Activated CD8-positive, alpha-beta memory T cell treated with anti-CD3 and anti-CD28 coated beads for 24 hours (primary cell): Measurements from ENCODE around the gene ERICH3.
"Not testable (repeated sequence)": the region's sequence is repeated elsewhere in the genome, so short reads cannot be mapped to it uniquely, and the experiment has no call there.

ENCODE experiments used
- DNase-seq: peaks from one replicate; pipeline ENCODE4 v3.0.0-alpha.2; 2020

The ERICH3 gene

DNA sequence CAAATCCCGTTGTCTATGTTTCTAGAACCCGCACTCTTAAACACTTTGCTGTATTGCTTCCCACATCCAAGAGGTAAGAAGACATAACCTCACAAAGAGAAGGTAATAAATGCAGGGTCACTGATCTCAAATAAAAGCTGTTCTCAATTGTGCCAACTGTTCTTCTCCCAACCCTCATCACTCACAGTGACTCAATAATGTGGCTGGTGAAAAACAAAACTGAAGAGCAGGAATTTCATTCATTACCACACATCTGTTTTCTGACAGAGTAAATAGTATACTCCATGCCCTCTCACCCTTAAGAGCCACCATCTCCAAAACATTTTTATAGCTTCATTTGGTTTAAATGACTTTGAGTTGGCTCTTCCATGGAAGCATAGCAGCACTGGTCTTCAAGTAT is 6.2 kb upstream of the ERICH3 start:
- DNase-seq = no peak

DNA sequence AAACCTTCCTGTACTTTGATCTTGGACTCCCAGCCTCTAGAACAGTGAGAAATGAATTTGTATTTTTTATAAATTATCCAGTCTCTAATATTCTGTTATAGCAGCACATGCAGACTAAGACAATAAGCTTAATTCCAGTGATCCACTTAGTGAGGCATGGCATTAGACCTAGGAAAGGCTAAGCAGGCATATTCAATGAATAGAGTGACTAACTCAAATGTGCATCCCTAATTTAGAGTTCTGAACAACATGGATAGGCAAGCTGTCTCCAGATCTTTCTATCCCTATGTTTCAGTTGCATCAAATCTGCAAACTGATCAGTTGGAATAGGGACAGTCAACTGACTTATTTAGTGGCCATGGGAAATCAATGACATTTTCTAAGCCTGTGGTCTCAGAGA is 4.3 kb upstream of the ERICH3 start:
- DNase-seq = no peak

DNA sequence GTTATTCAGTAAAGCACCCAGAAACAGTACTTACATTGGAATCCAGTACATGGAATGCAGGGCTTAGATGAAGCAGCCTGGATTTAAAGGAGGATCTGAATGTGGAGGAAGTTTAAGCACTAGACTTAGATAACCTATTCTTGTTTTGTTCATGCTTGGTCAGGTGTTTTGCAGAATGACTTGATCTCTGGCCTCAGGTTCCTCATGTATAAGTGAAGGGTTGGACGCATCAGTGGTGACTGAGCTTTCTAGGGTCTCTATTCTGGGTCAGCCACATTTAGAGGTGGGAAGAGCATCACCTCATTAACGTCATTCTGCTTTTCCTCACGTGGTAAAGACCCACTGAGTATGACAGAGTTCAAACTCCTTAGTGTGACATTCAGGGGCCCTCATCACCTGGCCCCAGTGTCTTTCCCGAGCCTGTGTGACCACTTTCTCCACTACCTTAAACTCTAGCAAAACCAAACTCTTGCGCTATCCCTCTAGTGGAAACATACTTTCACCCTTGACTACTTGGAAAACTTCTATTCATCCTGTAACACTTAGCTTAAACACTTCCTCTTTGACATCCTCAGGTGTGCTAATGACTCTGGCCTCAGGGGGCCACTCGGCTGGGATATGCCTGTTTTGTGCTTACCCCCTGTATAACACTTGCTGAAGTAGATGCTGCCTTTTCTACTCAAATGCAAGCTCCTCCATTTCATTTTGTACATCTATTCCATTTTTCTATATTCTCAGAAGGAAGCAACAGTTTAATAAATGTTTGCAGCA is 871 bp upstream of the ERICH3 start:
- no peak for DNase-seq

DNA sequence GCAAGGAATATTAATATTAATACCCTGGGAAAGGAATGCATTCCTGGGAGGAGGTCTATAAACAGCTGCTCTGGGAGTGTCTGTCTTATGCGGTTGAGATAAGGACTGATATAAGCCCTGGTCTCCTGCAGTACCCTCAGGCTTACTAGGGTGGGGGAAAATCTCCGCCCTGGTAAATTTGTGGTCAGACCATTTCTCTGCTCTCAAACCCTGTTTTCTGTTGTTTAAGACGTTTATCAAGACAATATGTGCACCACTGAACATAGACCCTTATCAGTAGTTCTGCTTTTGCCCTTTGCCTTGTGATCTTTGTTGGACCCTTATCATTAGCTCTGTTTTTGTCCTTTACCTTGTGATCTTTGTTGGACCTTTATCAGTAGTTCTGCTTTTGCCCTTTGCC is 2.7 kb downstream of the ERICH3 start:
- DNase-seq = not testable (repeated sequence)

DNA sequence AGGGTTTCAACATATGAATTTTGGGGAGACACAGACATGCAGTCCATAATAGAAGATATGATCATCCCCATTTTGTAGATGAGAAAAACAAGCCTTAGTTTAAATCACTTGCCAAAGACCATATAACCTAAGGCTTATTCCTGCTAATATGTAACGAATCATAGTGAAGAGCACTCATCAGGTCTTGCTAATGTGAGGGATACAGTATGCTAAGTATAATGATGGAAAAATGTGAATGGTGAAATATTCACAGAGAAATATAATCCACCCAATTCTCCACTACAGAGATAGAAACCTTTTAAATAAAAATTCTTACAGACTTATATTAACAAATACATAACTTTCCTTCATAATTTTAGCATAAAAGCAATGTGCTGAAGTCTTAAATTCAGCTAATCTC is 18.9 kb downstream of the ERICH3 start:
- no peak for DNase-seq

DNA sequence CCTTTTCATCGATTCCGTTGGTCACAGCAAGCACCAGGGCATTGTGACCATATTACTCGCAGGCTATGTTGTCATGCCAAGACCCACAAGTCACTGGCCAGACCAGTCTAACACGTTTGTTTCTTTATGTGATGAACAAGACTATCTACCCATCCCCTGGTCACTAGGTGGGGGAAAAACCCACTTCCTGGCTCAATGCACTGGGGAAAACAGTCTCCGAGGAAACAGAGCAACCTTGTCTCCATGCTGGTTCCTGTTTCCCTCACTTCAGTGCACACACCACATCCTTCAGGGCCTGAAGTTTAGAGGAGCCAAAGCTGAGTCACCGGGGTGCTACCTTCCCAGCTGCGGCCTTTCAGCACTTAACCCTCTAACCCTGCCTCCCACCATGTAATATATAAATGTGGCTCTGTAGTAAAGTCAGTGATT is 20.9 kb downstream of the ERICH3 start:
- no peak for DNase-seq

DNA sequence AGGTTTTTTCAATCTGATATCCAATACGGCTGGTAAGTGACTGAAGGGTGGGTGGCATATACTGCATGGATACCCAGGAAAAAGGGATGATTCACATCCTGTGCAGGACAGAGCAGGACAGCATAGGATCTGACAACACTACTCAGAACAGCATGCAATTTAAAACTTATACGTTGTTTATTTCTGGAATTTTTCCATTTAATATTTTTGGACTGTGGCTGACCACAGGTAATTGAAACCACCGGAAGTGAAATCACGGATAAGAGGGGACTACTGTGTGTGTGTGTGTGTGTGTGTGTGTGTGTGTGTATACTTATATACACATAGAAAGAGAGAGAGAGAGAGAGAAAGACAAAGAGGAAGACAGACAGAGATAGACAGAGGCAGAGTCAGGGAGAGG is 23.0 kb downstream of the ERICH3 start:
- no peak for DNase-seq

DNA sequence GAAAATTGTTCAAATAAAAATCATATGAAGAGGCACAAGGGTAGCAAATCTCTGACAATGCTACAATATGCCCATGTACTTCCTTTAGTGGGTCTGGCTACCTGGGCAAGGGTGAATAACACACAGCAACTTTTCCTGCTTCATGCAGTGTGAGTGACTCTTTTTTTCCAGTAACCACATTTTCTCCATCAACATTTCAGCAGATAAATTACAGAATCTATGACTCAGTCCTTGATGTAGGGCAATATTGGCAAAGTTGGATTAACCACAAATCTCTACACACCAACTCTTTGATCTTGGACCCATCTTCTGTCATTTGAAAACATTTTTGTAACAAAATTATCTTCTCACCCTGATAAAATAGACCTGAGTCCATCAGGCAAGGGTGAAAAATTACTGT is 31.7 kb downstream of the ERICH3 start:
- DNase-seq = no peak

DNA sequence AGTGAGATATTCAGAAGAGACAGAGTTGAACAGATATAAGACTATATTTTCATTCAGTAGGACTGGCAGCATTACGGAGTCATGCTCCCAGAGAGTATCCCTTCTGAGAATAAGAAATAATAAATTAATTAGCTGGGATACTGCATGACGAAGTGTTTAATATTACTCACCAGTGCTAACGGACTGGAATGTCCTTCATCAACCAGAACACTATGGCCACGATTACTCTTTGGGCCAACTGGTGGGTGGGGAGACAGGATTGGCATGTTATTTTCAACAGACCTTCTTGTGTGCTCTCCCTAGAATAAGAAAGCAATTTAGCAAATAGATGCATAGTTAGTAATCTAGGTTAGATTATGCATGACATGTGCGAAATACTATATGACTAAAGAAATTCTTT is 32.4 kb downstream of the ERICH3 start:
- DNase-seq = no peak

DNA sequence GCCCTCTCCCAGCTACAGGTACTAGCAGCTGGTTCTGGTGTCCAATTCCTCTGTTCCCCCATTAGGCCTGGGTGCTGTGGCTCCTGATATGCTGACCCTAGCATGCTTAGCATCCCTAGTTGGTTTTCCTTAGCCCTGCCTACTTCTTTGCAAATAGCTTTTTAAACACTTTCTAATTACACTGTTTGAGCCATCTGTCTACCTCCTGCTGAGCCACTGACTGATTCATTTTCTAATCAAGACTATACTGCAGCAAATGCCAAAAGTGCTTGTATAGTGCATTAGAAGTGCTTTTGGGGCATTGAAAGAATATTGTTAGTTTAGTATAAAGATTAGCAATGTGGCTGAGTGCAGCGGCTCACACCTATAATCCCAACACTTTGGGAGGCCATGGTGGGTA is 36.3 kb downstream of the ERICH3 start:
- DNase-seq = no peak

DNA sequence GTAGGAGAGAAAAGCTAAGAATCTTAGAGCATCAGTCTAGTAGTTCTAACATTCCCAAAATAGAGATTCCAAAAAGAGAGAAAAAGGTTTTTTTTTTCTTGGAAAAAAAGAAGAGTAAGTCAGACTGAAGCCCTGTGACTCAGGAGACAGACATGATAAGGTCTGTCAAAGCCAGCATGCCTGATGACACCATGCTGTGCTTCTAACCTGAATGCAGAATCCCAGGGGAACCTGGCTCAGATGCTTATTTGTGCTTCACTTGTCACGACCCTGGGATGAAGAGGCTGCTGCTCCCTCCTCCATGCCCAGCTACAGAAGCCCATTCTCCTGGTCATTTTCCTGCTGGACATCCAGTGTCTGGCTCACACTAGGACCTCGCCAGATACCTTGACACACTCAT is 44.3 kb downstream of the ERICH3 start:
- DNase-seq = no peak

DNA sequence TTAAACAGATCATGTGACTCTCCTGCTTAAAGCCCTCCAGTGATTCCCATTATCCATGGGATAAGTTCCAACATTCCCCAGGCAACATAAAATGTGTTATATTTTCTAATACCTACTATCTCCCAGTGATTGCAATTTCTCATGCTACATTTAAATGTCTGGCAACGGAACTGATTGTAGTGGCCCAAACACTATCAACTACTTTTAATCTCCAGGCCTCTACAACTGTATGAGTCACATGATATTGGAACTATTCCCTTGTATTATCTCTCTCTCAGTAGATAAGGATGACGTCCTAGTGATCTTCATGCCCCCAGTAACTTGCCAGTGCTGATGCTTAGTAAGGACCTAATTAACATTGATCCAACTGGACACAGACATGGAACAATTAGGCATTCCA is 49.9 kb downstream of the ERICH3 start:
- DNase-seq = no peak

DNA sequence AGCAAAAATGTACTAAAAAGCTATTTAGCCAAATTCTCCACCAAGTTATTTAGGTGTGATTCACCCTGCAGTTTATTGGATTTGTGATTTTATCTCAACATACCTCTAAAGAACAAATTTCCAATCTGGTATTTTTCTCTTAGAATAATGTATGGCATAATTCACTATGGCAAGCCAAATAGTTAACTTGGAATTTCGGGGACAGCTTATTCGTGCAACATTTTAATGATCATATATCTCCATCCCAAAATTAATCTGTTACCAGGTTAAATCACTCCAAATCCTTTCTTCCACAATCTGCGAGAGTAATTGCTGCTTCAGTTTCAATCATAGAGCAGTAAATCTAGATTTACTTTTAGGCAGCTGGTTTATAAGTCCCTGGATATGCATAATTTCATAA is 53.4 kb downstream of the ERICH3 start:
- no peak for DNase-seq

DNA sequence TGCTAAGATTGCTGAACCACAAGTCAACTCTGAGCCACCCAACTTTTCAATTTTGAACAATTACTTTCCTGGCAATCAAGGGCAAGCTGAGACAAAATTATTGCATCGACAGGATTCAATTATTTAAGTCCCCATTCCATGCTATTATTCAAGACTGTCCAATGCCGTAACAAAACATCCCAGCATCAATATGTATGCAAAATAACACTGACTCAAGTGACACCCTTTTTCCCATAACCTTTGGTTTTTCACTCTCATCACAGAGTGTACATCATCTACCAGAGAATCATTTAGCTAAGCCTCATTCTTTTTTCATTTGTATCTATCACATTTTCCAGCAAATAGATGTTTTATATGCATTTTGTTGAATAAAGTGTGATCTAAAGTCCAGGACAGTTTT is 54.6 kb downstream of the ERICH3 start:
- no peak for DNase-seq

DNA sequence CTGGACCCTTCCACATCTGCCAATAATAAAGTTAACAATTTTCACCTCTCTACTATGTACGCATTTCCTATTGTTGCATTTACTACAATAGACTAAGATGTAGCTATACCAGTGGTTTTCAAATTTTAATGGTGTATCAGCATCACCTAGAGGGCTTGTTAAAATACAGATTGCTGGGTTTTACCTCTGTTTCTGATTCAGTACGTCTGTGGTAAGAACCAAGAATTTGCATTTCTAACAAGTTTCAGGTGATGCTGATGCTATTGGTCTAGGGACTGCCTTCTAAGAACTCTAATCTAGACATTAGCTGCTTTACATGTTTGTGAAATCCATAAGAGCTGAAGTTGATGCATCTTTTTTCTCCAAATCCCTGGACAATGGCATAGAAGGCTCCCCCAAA is 59.7 kb downstream of the ERICH3 start:
- no peak for DNase-seq

DNA sequence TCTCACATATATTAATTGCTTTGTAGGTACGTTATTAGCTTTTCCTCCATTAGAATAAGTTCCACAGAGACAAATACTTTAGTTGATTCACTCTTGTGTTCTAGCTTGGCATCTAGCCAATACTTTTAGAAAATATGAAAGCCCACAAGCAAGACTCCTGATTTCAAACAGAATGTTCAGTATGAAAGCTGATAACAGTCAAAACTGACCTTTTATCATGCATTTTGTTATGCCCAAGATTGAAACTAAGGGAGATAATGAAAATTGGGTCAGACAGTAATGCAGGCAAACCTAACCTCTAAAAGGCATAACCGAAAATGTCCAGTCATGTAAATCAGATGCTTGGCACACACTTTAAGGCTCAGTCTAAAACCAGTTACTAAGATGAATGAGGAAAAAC is 61.7 kb downstream of the ERICH3 start:
- no peak for DNase-seq

DNA sequence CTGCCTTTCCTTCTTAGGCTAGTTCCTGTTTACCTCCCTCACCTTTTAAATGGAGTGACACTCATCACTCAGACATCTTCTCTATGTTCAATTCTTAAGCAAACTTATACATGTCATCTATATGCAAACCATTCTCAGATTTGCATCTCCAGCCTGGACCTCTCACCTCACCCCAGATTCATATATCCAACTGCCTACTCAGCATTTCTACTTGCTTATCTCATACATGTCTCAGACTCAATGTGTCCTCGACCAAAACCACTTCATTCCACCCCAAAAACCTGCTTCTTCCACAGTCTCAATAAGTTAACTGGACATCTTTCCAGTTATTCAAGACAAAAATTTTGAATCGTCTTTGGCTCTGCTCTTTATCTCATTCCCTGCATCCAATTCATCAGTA is 62.6 kb downstream of the ERICH3 start:
- DNase-seq = no peak

DNA sequence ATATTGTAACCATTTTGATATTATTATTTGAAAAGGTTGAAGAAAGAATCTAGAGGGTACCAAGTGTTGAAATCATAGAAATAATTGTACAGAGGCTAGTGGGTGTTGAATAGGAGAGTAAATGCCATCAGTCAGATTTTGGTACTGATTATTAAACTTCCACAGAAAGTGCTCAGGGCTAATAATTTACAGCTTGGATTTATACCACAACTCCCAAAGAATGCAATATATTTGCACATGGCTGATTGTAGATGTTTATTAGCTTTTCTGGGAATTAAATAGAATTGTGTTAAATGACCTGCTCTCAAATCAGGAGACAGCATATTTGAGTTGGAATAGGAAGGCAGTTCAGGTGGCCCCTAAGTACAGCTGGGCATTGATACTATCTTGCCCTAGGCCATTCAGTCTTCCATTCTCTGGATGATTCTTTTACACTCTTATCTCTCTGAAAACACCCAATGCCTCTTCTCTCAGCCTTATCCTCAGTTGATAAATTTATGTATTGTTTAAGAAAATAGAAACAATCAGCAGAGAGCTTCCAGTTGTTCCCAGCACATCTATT is 63.7 kb downstream of the ERICH3 start:
- DNase-seq = no peak

DNA sequence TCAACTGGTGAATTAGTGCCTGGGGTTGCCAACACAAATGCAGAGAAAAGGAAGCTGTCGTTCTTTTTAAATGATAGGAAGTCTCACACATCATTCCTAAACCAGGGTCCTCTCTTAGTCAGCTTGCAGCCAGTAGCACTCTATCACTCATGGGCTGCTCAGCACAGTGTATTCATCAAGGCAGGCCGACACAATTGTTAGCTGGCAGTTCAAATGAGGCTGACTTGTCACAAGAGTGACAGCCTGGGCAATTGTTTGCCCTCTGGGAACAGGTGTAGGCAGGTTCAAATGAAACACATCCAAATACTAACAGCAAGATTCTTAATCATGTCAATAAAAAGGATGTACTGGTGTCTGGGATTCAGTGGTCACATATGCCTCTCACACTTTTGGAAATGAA is 76.9 kb downstream of the ERICH3 start:
- no peak for DNase-seq

DNA sequence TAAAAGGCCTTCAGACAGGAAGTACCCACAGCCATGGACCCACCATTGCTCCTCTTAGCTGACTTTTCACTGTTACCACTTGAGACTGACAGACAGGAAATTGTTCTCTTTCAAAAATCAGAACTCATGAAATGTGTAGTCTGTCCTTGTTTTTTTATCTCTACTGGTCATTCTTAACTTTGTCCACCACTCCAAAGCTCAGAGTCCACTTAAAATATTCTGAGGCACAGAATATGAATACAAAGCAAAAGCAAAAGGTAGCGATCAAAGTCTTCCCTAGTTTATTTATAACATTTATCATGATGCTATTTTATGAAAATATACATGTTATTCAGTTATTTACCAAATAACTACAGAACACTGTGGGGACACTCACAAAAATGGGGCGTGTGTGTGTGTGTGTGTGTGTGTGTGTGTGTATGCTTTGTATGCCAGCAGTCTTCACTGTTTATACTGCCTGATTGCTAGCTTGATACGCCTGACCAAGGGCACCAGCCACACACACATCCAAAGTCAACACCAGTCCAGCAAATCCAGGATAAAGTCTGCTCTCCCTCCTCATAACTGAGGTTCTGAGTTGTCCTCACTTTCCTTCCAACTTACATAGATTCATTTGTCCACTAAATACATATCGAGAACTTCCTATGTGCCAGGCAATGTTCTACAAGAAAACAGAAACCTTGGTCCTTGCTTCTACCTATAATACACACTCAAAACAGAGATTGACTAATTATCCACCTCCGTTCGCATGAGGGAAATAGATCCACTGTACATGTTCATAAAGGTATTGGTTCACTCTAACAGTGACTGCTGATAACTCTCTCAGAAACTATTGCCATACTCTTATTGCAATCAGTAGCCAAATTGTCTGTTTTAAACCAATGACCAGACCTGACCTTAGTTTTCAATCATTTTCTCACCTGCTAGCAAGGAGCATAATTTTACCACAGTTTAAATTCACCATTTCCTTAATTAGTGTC is 79.4 kb downstream of the ERICH3 start:
- DNase-seq = no peak

DNA sequence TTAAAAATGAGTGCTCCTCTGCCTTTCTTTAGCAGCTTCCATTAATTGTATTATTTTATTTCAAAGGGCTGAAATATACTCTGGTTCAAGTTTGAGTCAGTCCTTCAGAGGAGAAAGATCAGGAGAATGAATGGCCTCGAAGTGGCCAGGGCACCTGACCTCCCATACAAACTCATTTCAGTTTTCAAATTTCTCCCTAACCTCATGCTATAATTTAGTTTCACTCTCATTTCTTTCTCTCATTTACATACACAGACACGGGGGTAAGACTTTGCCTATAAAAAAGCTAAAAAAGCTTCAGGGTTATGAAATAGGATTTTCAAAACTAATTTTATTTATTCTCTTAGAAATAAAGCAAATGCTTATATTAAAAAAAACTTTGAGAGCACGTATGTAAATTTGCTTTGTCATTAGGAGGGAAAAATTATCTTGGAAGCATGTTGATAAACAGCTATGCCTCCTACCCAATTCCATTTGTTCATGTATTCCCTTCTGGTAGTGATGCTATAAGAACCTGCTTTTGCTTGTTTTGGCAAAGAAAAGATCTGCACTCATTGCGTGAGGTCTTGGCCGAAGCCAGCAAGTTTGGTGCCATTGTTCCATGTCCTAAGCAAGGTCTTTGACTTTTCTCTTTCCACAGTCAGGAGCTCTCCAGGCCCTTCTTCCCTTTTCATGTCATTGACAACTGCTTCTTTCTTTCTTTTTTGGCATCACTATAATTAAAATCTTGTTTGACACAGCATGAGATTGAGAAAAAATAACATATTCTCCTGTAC is 80.8 kb downstream of the ERICH3 start:
- DNase-seq = no peak

DNA sequence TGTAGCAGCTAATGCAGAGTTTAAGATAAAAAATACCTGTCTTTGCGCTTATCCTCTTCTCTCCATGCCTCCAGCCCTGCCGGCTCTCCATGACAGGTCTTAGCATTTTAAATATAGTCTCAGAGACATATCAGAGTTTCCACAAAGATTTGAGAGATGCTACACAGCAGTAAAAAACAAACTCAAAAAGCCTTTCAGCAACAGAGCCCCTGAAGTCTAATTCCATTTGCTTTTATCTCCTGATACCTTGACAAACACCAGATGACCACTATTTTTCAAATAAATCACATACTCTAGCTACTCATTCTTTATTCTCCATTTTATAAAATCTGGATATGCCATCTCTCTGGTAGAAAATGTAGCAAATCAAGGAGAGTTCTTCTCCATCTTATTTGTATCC is 81.6 kb downstream of the ERICH3 start:
- DNase-seq = no peak

DNA sequence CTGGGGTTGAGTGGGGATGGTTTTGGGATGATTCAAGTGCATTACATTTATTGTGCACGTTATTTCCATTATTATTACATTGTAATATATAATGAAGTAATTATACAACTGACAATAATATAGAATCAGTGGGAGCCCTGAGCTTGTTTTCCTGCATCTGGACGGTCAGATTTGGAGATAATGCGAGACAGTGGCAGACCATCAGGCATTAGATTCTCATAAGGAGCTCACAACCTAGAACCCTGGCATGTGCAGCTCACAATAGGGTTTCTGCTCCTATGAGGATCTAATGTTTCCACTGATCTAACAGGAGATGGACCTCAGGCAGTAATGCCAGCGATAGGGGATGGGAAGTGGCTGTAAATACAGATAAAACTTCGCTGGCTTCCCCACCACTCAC is 83.3 kb downstream of the ERICH3 start:
- DNase-seq = no peak
